A549 (cell line): ENCODE data around the gene CHAF1A. TPM values are rescaled to one million over a fixed set of nuclear protein-coding genes. Genes with fewer than 3 reads are reported as not detected.

ENCODE experiments used
- ATAC-seq, 2 experiments: fragments of 200-7000 bp in 1 of 2; fragments of >200 bp in 1 of 2; cut with Nextera tagmentation in 1 of 2; cut with Tn5 transposase in 1 of 2; 3 replicates each; pipeline versions ENCODE4 v1.8.0 to v1.9.1; 2018 to 2020; ENCODE audit warnings: mild to moderate bottlenecking in 1 of 2, moderate library complexity in 1 of 2
- CTCF ChIA-PET: fragments of 300-600 bp; sonication (Branson Sonifier 250); formaldehyde crosslinking; extraction: SDS; loops from one replicate; lab custom pipeline; 2021; ENCODE audit warnings: antibody characterized with exemption, inconsistent platforms; lab: Yijun Ruan, JAX
- POLR2A ChIA-PET: fragments of 350-600 bp; formaldehyde crosslinking; extraction: SDS; loops from one replicate; lab custom pipeline; 2021; ENCODE audit warnings: antibody characterized with exemption, inconsistent platforms; lab: Yijun Ruan, JAX
- DNase-seq, 2 experiments: peaks; one replicate each; pipeline versions ENCODE4 v3.0.0 to v3.0.0-alpha.2; 2011 to 2016; ENCODE audit warnings: low read depth in 1 of 2, low spot score in 1 of 2
- FAIRE-seq: peaks from 2 replicates; lab custom pipeline; 2011; peaks lifted over from hg19 to GRCh38; lab: Jason Lieb, UNC
- H3K27ac ChIP-seq, 2 experiments: fragments of >200 bp; sonication (Bioruptor Twin); formaldehyde crosslinking; 3 replicates each; pipeline ENCODE4 v1.5.1; 2016 to 2017
- H3K4me1 ChIP-seq: fragments of >200 bp; sonication (Bioruptor Twin); formaldehyde crosslinking; 3 replicates; pipeline ENCODE4 v1.6.1; 2016
- H3K4me2 ChIP-seq: fragments of >200 bp; sonication (Bioruptor Twin); formaldehyde crosslinking; 3 replicates; pipeline ENCODE4 v1.6.1; 2016
- H3K4me3 ChIP-seq: fragments of >200 bp; sonication (Bioruptor Twin); formaldehyde crosslinking; 3 replicates; pipeline ENCODE4 v1.5.1; 2016
- H3K9me3 ChIP-seq: fragments of >200 bp; sonication (Bioruptor Twin); formaldehyde crosslinking; 3 replicates; pipeline ENCODE4 v1.6.1; 2016
- BHLHE40 ChIP-seq: IDR thresholded peaks from 2 replicates; pipeline ENCODE4 v1.6.1; 2012; ENCODE audit warnings: low read depth, low read length, inconsistent platforms
- CBX2 ChIP-seq: fragments of 200-600 bp; sonication (generic); IDR thresholded peaks from 2 replicates; pipeline ENCODE4 v1.6.1; 2016; ENCODE audit warnings: low read depth, mild to moderate bottlenecking, borderline replicate concordance
- CEBPB ChIP-seq, 2 experiments: fragments of >200 bp in 1 of 2; sonication (Bioruptor Twin) in 1 of 2; formaldehyde crosslinking in 1 of 2; IDR thresholded peaks; 2 replicates each; pipeline ENCODE4 v1.6.1; 2012 to 2016
- CHD2 ChIP-seq: fragments of 150-350 bp; IDR thresholded peaks from 2 replicates; pipeline ENCODE4 v1.6.1; 2014; ENCODE audit warnings: low read length; ENCODE audit not compliant: partially characterized antibody
- CHD4 ChIP-seq: fragments of 200-600 bp; sonication (generic); IDR thresholded peaks from 2 replicates; pipeline ENCODE4 v1.6.1; 2016; ENCODE audit warnings: antibody characterized with exemption, mild to moderate bottlenecking, borderline replicate concordance
- FOSB ChIP-seq: fragments of 250-450 bp; sonication (Bioruptor Pico); IDR thresholded peaks from 2 replicates; pipeline ENCODE4 v1.5.0; 2020; ENCODE audit warnings: mild to moderate bottlenecking, moderate library complexity
- FOXS1 ChIP-seq: fragments of 250-450 bp; sonication (Bioruptor Pico); IDR thresholded peaks from 2 replicates; pipeline ENCODE4 v1.5.0; 2020; ENCODE audit warnings: mild to moderate bottlenecking, moderate library complexity
- HOXB5 ChIP-seq: fragments of 250-450 bp; sonication (Bioruptor Pico); IDR thresholded peaks from 2 replicates; pipeline ENCODE4 v1.5.0; 2020; ENCODE audit warnings: mild to moderate bottlenecking, moderate library complexity
- JUN ChIP-seq, 2 experiments: fragments of >200 bp; sonication (Bioruptor Twin); formaldehyde crosslinking; IDR thresholded peaks; 2 replicates in 1 of 2; 3 replicates in 1 of 2; pipeline ENCODE4 v1.6.1; 2016 to 2017
- MAFK ChIP-seq: fragments of 450-650 bp; IDR thresholded peaks from 2 replicates; pipeline ENCODE4 v1.6.1; 2014; ENCODE audit not compliant: partially characterized antibody
- MYC ChIP-seq: IDR thresholded peaks from 2 replicates; pipeline ENCODE4 v1.6.1; 2012; ENCODE audit warnings: mild to moderate bottlenecking, inconsistent platforms, low read length, improper control_type of control experiment, borderline replicate concordance
- POLR2A ChIP-seq: IDR thresholded peaks from 2 replicates; pipeline ENCODE4 v1.6.1; 2012; ENCODE audit warnings: mild to moderate bottlenecking, low read length
- RAD21 ChIP-seq, 2 experiments: fragments of >200 bp in 1 of 2; sonication (Bioruptor Twin) in 1 of 2; formaldehyde crosslinking in 1 of 2; IDR thresholded peaks in 1 of 2; conservative IDR thresholded peaks in 1 of 2; 2 replicates in 1 of 2; 3 replicates in 1 of 2; pipeline ENCODE4 v1.6.1; 2012 to 2018; ENCODE audit warnings: inconsistent platforms in 1 of 2
- RARB ChIP-seq: fragments of 250-450 bp; sonication (Bioruptor Pico); IDR thresholded peaks from 2 replicates; pipeline ENCODE4 v1.8.0; 2021; ENCODE audit warnings: mild to moderate bottlenecking, moderate library complexity
- RNF2 ChIP-seq: fragments of 200-600 bp; sonication (generic); IDR thresholded peaks from 2 replicates; pipeline ENCODE4 v1.6.1; 2016; ENCODE audit warnings: low read depth, mild to moderate bottlenecking, antibody characterized with exemption, moderate library complexity, borderline replicate concordance
- SREBF2 ChIP-seq: fragments of 450-650 bp; IDR thresholded peaks from 2 replicates; pipeline ENCODE4 v1.6.1; 2014; ENCODE audit warnings: mild to moderate bottlenecking, moderate library complexity
- TP53 ChIP-seq: fragments of 250-450 bp; sonication (Bioruptor Pico); IDR thresholded peaks from 2 replicates; pipeline ENCODE4 v1.5.0; 2021; ENCODE audit warnings: mild to moderate bottlenecking, moderate library complexity
- ZFP36 ChIP-seq: fragments of 450-650 bp; IDR thresholded peaks from 2 replicates; pipeline ENCODE4 v1.6.1; 2014; ENCODE audit warnings: borderline replicate concordance; ENCODE audit not compliant: partially characterized antibody
- WGBS: methylation state at CpG from one replicate; pipeline ENCODE4 v1.1.6; 2017; ENCODE audit errors: missing lambda C conversion rate; 5-methylcytosine and 5-hydroxymethylcytosine counted together
- polyA plus RNA-seq, 4 experiments: library from polyadenylated mRNA; depleted of rRNA in 3 of 4; stranded (reverse); fragments of >200 nt; fragmentation: RNase III in 1 of 4; extraction: RNeasy Plus Mini Kit Qiagen cat#74134 plus additional on column Dnase treatment in 1 of 4; gene quantifications; 2 replicates in 3 of 4; 3 replicates in 1 of 4; pipeline ENCODE4 v1.2.3, GENCODE V29; 2011 to 2017
- TF ChIP-seq, protein P1 (sequence below): fragments of 250-450 bp; sonication (Bioruptor Pico); IDR thresholded peaks from 2 replicates; pipeline ENCODE4 v1.5.0; 2021; ENCODE audit warnings: mild to moderate bottlenecking, moderate library complexity, borderline replicate concordance
- TF ChIP-seq, protein P2 (sequence below): IDR thresholded peaks from 2 replicates; pipeline ENCODE4 v1.6.1; 2012
- TF ChIP-seq, protein P3 (sequence below): IDR thresholded peaks from 2 replicates; pipeline ENCODE4 v1.6.1; 2012; ENCODE audit warnings: low read depth, borderline replicate concordance

CHAF1A gene
- polyA plus RNA-seq, 2 of the 4 experiments (the other 2 are of a cell fraction): 15.6 to 28.0 TPM

DNA sequence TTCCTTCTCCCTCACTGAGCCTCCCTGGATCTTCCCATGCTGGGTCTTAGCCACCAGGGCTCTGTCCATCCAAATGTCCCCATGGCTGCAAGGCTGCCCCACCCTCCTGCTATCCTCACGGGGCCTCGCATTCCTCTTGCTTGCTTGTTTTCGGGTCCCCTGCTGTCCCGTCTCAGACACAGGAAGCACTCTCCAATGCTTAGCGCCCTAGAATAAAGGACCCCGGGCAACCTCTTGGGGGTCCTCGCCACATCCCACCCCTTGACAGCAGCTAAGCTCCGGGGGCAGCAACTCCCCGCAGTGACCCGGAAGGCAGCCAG lies 25.8 kb upstream of the CHAF1A start:
- Histone ChIP-seq H3K4me3 (no peak overlapping the region), H3K27ac (peak overlapping the region; percentile 99; a peak in 5 of 6 replicates), H3K4me1 (peaks cover 69% of the 10 kb centered on the region), H3K4me2 (peak overlapping the region; percentile 86), H3K9me3 (no peaks in the 10 kb centered on the region)
- no peak for DNase-seq
- no peak for ATAC-seq
- POLR2A ChIA-PET: no interaction called here
- WGBS: 85% methylated on average over 10 of the region's 10 CpGs
- no peak for TF ChIP-seq CHD4
- TF ChIP-seq TP53 (CRISPR knock-in tag): no peak
- TF ChIP-seq, protein P1, sequence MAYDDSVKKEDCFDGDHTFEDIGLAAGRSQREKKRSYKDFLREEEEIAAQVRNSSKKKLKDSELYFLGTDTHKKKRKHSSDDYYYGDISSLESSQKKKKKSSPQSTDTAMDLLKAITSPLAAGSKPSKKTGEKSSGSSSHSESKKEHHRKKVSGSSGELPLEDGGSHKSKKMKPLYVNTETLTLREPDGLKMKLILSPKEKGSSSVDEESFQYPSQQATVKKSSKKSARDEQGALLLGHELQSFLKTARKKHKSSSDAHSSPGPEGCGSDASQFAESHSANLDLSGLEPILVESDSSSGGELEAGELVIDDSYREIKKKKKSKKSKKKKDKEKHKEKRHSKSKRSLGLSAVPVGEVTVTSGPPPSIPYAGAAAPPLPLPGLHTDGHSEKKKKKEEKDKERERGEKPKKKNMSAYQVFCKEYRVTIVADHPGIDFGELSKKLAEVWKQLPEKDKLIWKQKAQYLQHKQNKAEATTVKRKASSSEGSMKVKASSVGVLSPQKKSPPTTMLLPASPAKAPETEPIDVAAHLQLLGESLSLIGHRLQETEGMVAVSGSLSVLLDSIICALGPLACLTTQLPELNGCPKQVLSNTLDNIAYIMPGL (CRISPR knock-in tag): no peak
- no peak for FAIRE-seq
- CTCF ChIA-PET: interaction anchor here (0.6 to 4.9 kb wide), 8 partner anchors 10 to 110 kb away, joined by 3 to 45 read pairs (median 8); partner anchors contain the start of genes CHAF1A and SH3GL1

DNA sequence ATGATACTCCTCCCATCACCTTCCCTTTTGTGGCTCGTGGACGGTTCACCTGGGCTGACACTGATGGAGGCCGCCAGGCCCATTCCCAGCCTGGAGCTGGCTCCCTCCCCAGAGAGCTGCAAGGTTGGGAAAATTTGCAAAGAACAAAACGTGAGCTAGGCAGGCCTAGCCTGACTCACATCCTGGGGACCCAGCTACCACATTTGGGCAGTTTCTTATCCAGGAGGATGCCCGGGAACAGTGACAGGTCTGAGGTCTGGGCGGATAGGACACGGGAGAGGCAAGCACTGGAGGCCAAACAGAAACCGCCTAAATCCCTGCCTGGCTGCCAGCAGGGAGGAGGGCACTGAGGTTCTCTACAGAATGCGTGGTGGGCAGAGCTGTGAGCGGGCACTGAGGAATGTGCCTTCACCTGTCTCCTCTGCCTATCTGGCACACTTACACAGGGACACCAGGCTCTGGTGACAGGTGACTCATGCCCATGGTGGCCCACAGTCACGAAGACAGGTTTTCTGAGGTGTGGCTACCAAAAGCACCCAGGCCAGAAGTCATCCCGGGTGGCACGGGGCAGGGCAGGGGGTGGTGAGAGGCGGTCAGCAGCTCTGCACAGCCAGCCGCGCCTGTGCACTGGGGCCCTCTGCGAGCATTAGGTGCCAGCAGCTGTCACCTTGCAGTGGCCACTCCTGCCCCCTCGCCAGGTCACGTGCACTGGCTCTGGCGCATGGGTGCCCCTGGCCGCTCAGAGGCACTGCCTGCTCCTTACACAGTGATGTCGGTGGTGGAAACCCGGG lies 25.3 kb upstream of the CHAF1A start:
- WGBS: 62% methylated on average over 9 of the region's 23 CpGs
- no peak for TF ChIP-seq CHD4
- TF ChIP-seq, protein P2, sequence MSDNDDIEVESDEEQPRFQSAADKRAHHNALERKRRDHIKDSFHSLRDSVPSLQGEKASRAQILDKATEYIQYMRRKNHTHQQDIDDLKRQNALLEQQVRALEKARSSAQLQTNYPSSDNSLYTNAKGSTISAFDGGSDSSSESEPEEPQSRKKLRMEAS: no peak
- TF ChIP-seq SREBF2: no peak
- Histone ChIP-seq H3K4me1 (peaks cover 69% of the 10 kb centered on the region), H3K9me3 (no peaks in the 10 kb centered on the region), H3K4me3 (no peak overlapping the region), H3K27ac (peak overlapping the region; percentile 99; a peak in 5 of 6 replicates), H3K4me2 (peak overlapping the region; percentile 86)
- ATAC-seq (no peak), DNase-seq (no peak), FAIRE-seq (no peak)
- ChIA-PET CTCF (interaction anchor here (0.6 to 4.9 kb wide), 7 partner anchors 9 to 111 kb away, joined by 3 to 45 read pairs (median 6); partner anchors contain the start of genes CHAF1A and SH3GL1), POLR2A (no interaction called here)

DNA sequence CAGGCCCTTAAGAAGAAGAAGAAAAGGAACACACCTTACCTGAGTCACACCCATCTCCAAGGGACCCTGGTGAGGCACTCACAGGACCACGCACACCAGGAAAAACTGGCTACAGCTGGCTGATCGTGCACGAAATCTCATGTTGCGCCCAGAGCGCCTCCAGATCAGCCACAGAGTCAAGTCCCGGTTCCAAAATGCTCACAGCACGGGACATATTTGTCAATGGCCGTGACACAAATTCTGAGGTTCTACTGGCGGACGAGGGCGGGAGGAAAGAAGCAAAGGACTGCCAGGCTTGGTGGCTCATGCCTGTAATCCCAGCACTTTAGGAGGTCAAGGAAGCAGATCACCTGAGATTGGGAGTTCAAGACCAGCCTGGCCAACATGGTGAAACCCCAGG lies 23.6 kb upstream of the CHAF1A start:
- no peak for FAIRE-seq
- CTCF ChIA-PET: interaction anchor here (1.5 to 4.4 kb wide), 3 partner anchors 9 to 26 kb away, joined by 6 to 19 read pairs (median 9); no protein-coding TSS in a partner anchor
- 90% methylated on average over 8 of the region's 11 CpGs for WGBS
- TF ChIP-seq CHD2 (no peak), POLR2A (no peak), CBX2 (no peak), BHLHE40 (no peak), ZFP36 (no peak), MAFK (no peak), TP53 (CRISPR knock-in tag) (no peak), JUN (IDR thresholded peaks at IDR 0.05) (no peak), MYC (no peak), FOXS1 (CRISPR knock-in tag) (no peak), FOSB (CRISPR knock-in tag) (no peak), RAD21 (conservative IDR thresholded peaks at IDR 0.05 in 1 of 2, IDR thresholded peaks at IDR 0.05 in 1 of 2) (no peak), CEBPB (IDR thresholded peaks at IDR 0.05) (no peak), RNF2 (no peak), HOXB5 (CRISPR knock-in tag) (no peak), RARB (CRISPR knock-in tag) (no peak)
- TF ChIP-seq, protein P3, sequence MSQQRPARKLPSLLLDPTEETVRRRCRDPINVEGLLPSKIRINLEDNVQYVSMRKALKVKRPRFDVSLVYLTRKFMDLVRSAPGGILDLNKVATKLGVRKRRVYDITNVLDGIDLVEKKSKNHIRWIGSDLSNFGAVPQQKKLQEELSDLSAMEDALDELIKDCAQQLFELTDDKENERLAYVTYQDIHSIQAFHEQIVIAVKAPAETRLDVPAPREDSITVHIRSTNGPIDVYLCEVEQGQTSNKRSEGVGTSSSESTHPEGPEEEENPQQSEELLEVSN: no peak
- no peak for ATAC-seq
- H3K9me3 ChIP-seq: no peaks in the 10 kb centered on the region
- DNase-seq: no peak
- H3K27ac ChIP-seq: peak overlapping the region in 1 of 2 experiments; percentile 66; a peak in 2 of 6 replicates
- POLR2A ChIA-PET: no interaction called here
- H3K4me2 ChIP-seq: peak overlapping the region; percentile 35; the same call in 2 of the 3 replicates
- H3K4me1 ChIP-seq: peaks cover 62% of the 10 kb centered on the region
- H3K4me3 ChIP-seq: no peak overlapping the region
